Thoracic aorta (tissue), 2 donors: ENCODE results near the gene PARM1. TPM values are rescaled to one million over a fixed set of nuclear protein-coding genes. Genes with fewer than 3 reads are reported as not detected.

Source experiments
- ATAC-seq: fragments of 150-250 bp; one replicate; pipeline ENCODE4 v1.8.0; 2017; ENCODE audit warnings: low read depth; ENCODE audit not compliant: insufficient number of reproducible peaks, low FRiP score
- DNase-seq: peaks from one replicate; pipeline ENCODE4 v3.0.0-alpha.2; 2020; ENCODE audit warnings: low spot score
- H3K27ac ChIP-seq, 2 donors: fragments of 200-600 bp; sonication (generic); 1 replicate in 1 of 2; 2 replicates in 1 of 2; pipeline ENCODE4 v1.5.1; 2016; ENCODE audit warnings: mild to moderate bottlenecking in 2 of 2, moderate library complexity in 2 of 2
- H3K27me3 ChIP-seq: fragments of 200-600 bp; sonication (generic); replicated peaks from 2 replicates; pipeline ENCODE4 v1.6.0; 2016; ENCODE audit warnings: mild to moderate bottlenecking; ENCODE audit not compliant: insufficient read depth
- H3K36me3 ChIP-seq: fragments of 200-600 bp; sonication (generic); one replicate; pipeline ENCODE4 v1.5.1; 2016
- H3K4me1 ChIP-seq, 2 donors: fragments of 200-600 bp; sonication (generic); 1 replicate in 1 of 2; 2 replicates in 1 of 2; pipeline versions ENCODE4 v1.5.1 to v1.6.0; 2016; ENCODE audit warnings: low read depth in 2 of 2, mild to moderate bottlenecking in 1 of 2; ENCODE audit not compliant: control insufficient read depth in 1 of 2
- H3K4me3 ChIP-seq: fragments of 200-600 bp; sonication (generic); 2 replicates; pipeline ENCODE4 v1.5.1; 2016; ENCODE audit warnings: mild to moderate bottlenecking
- H3K9me3 ChIP-seq: fragments of 200-600 bp; sonication (generic); 2 replicates; pipeline ENCODE4 v1.5.1; 2016
- CTCF ChIP-seq: fragments of 200-600 bp; sonication (generic); IDR thresholded peaks from one replicate; pipeline ENCODE4 v1.5.1; 2019; ENCODE audit warnings: antibody characterized with exemption
- total RNA-seq, 2 donors: library from RNA; depleted of rRNA; stranded (reverse); fragments of >200 nt; gene quantifications; one replicate each; pipeline versions ENCODE4 v1.1.0 to v1.2.3, GENCODE V29; 2016

Gene PARM1
- total RNA-seq, 2 donors from 2014 or later = 127 to 263 TPM

- ATAC-seq (no peak), DNase-seq (no peak)
- Histone ChIP-seq H3K27ac (no peak overlapping the region), H3K4me3 (no peak overlapping the region), H3K36me3 (no peaks in the 10 kb centered on the region), H3K9me3 (no peaks in the 10 kb centered on the region), H3K27me3 (no peaks in the 10 kb centered on the region), H3K4me1 (peaks cover 0 to 20% of the 10 kb centered on the region in 2 donors)
- TF ChIP-seq CTCF = no peak
These were observed 130.5 kb downstream of the PARM1 start for GRCh38 chr4:75063433-75063832.

GRCh38 chr4:75065909-75066308 lies 133.0 kb downstream of the PARM1 start:
- H3K27ac ChIP-seq = no peak overlapping the region
- DNase-seq = no peak
- H3K27me3 ChIP-seq = no peaks in the 10 kb centered on the region
- H3K36me3 ChIP-seq = no peaks in the 10 kb centered on the region
- no peak for TF ChIP-seq CTCF
- no peak for ATAC-seq
- H3K9me3 ChIP-seq = no peaks in the 10 kb centered on the region
- no peak overlapping the region for H3K4me3 ChIP-seq
- peaks cover 0 to 8% of the 10 kb centered on the region in 2 donors for H3K4me1 ChIP-seq

GRCh38 chr4:75069493-75070074 lies 136.7 kb downstream of the PARM1 start:
- H3K9me3 ChIP-seq = no peaks in the 10 kb centered on the region
- no peak for DNase-seq
- no peak overlapping the region for H3K27ac ChIP-seq
- no peak for TF ChIP-seq CTCF
- no peaks in the 10 kb centered on the region for H3K27me3 ChIP-seq
- H3K4me1 ChIP-seq = no peaks in the 10 kb centered on the region
- no peak overlapping the region for H3K4me3 ChIP-seq
- H3K36me3 ChIP-seq = no peaks in the 10 kb centered on the region
- no peak for ATAC-seq

- no peak for ATAC-seq
- no peak overlapping the region for H3K4me3 ChIP-seq
These were observed 138.4 kb downstream of the PARM1 start for GRCh38 chr4:75071317-75071716.

GRCh38 chr4:75080888-75081287 lies 148.0 kb downstream of the PARM1 start:
- TF ChIP-seq CTCF = no peak
- no peaks in the 10 kb centered on the region for H3K36me3 ChIP-seq
- H3K4me1 ChIP-seq = no peaks in the 10 kb centered on the region
- H3K27ac ChIP-seq = no peak overlapping the region
- no peak overlapping the region for H3K4me3 ChIP-seq
- DNase-seq (no peak), ATAC-seq (no peak)
- no peaks in the 10 kb centered on the region for H3K9me3 ChIP-seq
- no peaks in the 10 kb centered on the region for H3K27me3 ChIP-seq

More at GRCh38 chr4:75071317-75071716, 138.4 kb downstream of the PARM1 start:
- Histone ChIP-seq H3K27ac (no peak overlapping the region), H3K4me1 (no peaks in the 10 kb centered on the region), H3K27me3 (no peaks in the 10 kb centered on the region), H3K9me3 (no peaks in the 10 kb centered on the region), H3K36me3 (no peaks in the 10 kb centered on the region)
- no peak for DNase-seq
- TF ChIP-seq CTCF = no peak
